ENCODE results near the gene GPATCH1.
"Not testable (repeated sequence)": the region's sequence is repeated elsewhere in the genome, so short reads cannot be mapped to it uniquely, and the experiment has no call there.

DNA sequence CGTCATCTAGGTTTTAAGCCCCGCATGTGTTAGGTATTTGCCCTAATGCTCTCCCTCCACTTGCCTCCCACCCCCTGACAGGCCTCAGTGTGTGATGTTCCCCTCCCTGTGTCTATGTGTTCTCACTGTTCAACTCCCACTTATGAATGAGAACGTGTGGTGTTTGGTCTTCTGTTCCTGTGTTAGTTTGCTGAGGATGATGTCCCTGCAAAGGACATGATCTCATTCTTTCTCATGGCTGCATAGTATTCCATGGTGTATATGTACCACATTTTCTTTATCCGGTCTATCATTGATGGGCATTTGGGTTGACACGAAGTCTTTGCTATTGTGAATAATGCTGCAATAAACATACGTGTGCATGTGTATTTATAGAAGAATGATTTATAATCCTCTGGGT lies 73.3 kb downstream of the GPATCH1 start:
- TF ChIP-seq CTCF, EZH2phosphoT487 (IDR thresholded peaks at IDR 0.05; ENCODE audit: low read length): not testable (repeated sequence)
